Chondrocyte (in vitro differentiated cells): ENCODE measurements around the gene CDK14. TPM values are rescaled to one million over a fixed set of nuclear protein-coding genes. Genes with fewer than 3 reads are reported as not detected.
"Not testable (repeated sequence)": the region's sequence is repeated elsewhere in the genome, so short reads cannot be mapped to it uniquely, and the experiment has no call there.

Experiments used
- DNase-seq: peaks from one replicate; pipeline ENCODE4 v3.0.0; 2021; ENCODE audit warnings: mixed read lengths, low spot score
- H3K27ac Mint-ChIP-seq: one replicate; pipeline ENCODE4 v1.8.0; 2021; ENCODE audit warnings: mild to moderate bottlenecking, moderate library complexity, mixed read lengths; ENCODE audit not compliant: unreplicated experiment
- H3K27me3 Mint-ChIP-seq: 2 replicates; pipeline ENCODE4 v1.8.0; 2021; ENCODE audit warnings: low read depth, mixed read lengths
- H3K36me3 Mint-ChIP-seq: 2 replicates; pipeline ENCODE4 v1.8.0; 2021; ENCODE audit warnings: low read depth, mixed read lengths
- H3K4me1 Mint-ChIP-seq: 2 replicates; pipeline ENCODE4 v1.8.0; 2021; ENCODE audit warnings: low read depth, mild to moderate bottlenecking, mixed read lengths
- H3K4me3 Mint-ChIP-seq: one replicate; pipeline ENCODE4 v1.8.0; 2021; ENCODE audit warnings: mild to moderate bottlenecking, moderate library complexity, mixed read lengths; ENCODE audit not compliant: unreplicated experiment
- H3K9me3 Mint-ChIP-seq: 2 replicates; pipeline ENCODE4 v1.8.0; 2021; ENCODE audit warnings: low read depth, mixed read lengths
- CTCF ChIP-seq: fragments of 200-600 bp; sonication (generic); IDR thresholded peaks from 2 replicates; pipeline ENCODE4 v1.5.0; 2021; ENCODE audit warnings: antibody characterized with exemption, mild to moderate bottlenecking, moderate library complexity
- total RNA-seq: library from RNA; stranded (reverse); gene quantifications from 3 replicates; pipeline ENCODE4 v1.2.1, GENCODE V29; 2021

Gene CDK14
- total RNA-seq, 1 donor from 2014 or later, result 61.4 TPM

GRCh38 chr7:90768301-90768700 is 172.2 kb downstream of the CDK14 start:
- DNase-seq, result no peak
- Mint-ChIP-seq H3K36me3 (peaks cover 5% of the 10 kb centered on the region), H3K27ac (peak overlapping the region; percentile 86), H3K9me3 (no peaks in the 10 kb centered on the region), H3K4me3 (no peak overlapping the region), H3K27me3 (no peaks in the 10 kb centered on the region), H3K4me1 (peaks cover 74% of the 10 kb centered on the region)
- no peak for TF ChIP-seq CTCF

- no peak for TF ChIP-seq CTCF
- DNase-seq, result no peak
- peaks cover 5% of the 10 kb centered on the region for H3K36me3 Mint-ChIP-seq
- H3K27ac Mint-ChIP-seq, result peak overlapping the region; percentile 38
- H3K27me3 Mint-ChIP-seq, result no peaks in the 10 kb centered on the region
- H3K4me1 Mint-ChIP-seq, result peaks cover 72% of the 10 kb centered on the region
- H3K9me3 Mint-ChIP-seq, result no peaks in the 10 kb centered on the region
- no peak overlapping the region for H3K4me3 Mint-ChIP-seq
Observed at GRCh38 chr7:90769036-90769435, 172.9 kb downstream of the CDK14 start.

GRCh38 chr7:90769566-90769965 is 173.4 kb downstream of the CDK14 start:
- H3K9me3 Mint-ChIP-seq, H3K36me3 Mint-ChIP-seq, H3K27me3 Mint-ChIP-seq, DNase-seq, H3K4me3 Mint-ChIP-seq: not testable (repeated sequence)
- peaks cover 68% of the 10 kb centered on the region for H3K4me1 Mint-ChIP-seq
- H3K27ac Mint-ChIP-seq, result peak overlapping the region; percentile 38

- Mint-ChIP-seq H3K4me3 (no peak overlapping the region), H3K36me3 (peaks cover 5% of the 10 kb centered on the region), H3K4me1 (peaks cover 57% of the 10 kb centered on the region), H3K27ac (peak overlapping the region; percentile 96), H3K9me3 (no peaks in the 10 kb centered on the region), H3K27me3 (no peaks in the 10 kb centered on the region)
- no peak for TF ChIP-seq CTCF
- DNase-seq, result no peak
Observed at GRCh38 chr7:90771281-90771680, 175.2 kb downstream of the CDK14 start.

- H3K27ac Mint-ChIP-seq, result no peak overlapping the region
- no peaks in the 10 kb centered on the region for H3K27me3 Mint-ChIP-seq
- H3K36me3 Mint-ChIP-seq, result peaks cover 5% of the 10 kb centered on the region
- no peak for DNase-seq
- TF ChIP-seq CTCF, result no peak
- H3K9me3 Mint-ChIP-seq, result no peaks in the 10 kb centered on the region
- H3K4me3 Mint-ChIP-seq, result no peak overlapping the region
- peaks cover 46% of the 10 kb centered on the region for H3K4me1 Mint-ChIP-seq
Observed at GRCh38 chr7:90772410-90772809, 176.3 kb downstream of the CDK14 start.

GRCh38 chr7:90773269-90773668 is 177.1 kb downstream of the CDK14 start:
- Mint-ChIP-seq H3K27ac (no peak overlapping the region), H3K36me3 (peaks cover 5% of the 10 kb centered on the region), H3K4me3 (no peak overlapping the region), H3K27me3 (no peaks in the 10 kb centered on the region), H3K4me1 (peaks cover 37% of the 10 kb centered on the region), H3K9me3 (no peaks in the 10 kb centered on the region)
- DNase-seq, result no peak
- no peak for TF ChIP-seq CTCF
